Tibial artery (tissue), 4 donors: ENCODE measurements around the gene GGCX.

Source experiments
- DNase-seq, 2 donors: peaks; one replicate each; pipeline ENCODE4 v3.0.0-alpha.2; 2019
- H3K27ac ChIP-seq, 2 donors: fragments of 200-600 bp; sonication (generic) in 1 of 2; 1 replicate in 1 of 2; 2 replicates in 1 of 2; pipeline ENCODE4 v1.5.1; 2018 to 2019; ENCODE audit warnings: mild to moderate bottlenecking in 1 of 2
- H3K27me3 ChIP-seq, 2 donors: fragments of 200-600 bp; sonication (generic) in 1 of 2; one replicate each; pipeline versions ENCODE4 v1.5.1 to v1.6.0; 2016 to 2019
- H3K36me3 ChIP-seq, 3 donors: fragments of 200-600 bp; sonication (generic) in 2 of 3; one replicate each; pipeline ENCODE4 v1.5.1; 2016 to 2019; ENCODE audit warnings: mild to moderate bottlenecking in 2 of 3
- H3K4me1 ChIP-seq, 4 donors: fragments of 200-600 bp; sonication (generic) in 2 of 4; 1 replicate in 3 of 4; 2 replicates in 1 of 4; pipeline ENCODE4 v1.5.1; 2016 to 2019
- H3K4me3 ChIP-seq, 2 donors: fragments of 200-600 bp; sonication (generic) in 1 of 2; 1 replicate in 1 of 2; 2 replicates in 1 of 2; pipeline ENCODE4 v1.5.1; 2018 to 2019; ENCODE audit warnings: mild to moderate bottlenecking in 2 of 2
- H3K9me3 ChIP-seq, 3 donors: fragments of 200-600 bp; sonication (generic) in 1 of 3; one replicate each; pipeline ENCODE4 v1.5.1; 2016 to 2019
- CTCF ChIP-seq, 2 experiments: fragments of 200-600 bp in 1 of 2; fragments of 450-650 bp in 1 of 2; IDR thresholded peaks; one replicate each; pipeline ENCODE4 v1.5.1; 2017 to 2019; ENCODE audit warnings: antibody characterized with exemption in 2 of 2, mild to moderate bottlenecking in 1 of 2, moderate library complexity in 1 of 2
- intact Hi-C: fragments of 100-400 bp; cut with DNase I; formaldehyde crosslinking; loops from one replicate; pipeline ENCODE4 v1.15.0; 2023; ENCODE audit warnings: low total_unique reads

GGCX gene

DNA sequence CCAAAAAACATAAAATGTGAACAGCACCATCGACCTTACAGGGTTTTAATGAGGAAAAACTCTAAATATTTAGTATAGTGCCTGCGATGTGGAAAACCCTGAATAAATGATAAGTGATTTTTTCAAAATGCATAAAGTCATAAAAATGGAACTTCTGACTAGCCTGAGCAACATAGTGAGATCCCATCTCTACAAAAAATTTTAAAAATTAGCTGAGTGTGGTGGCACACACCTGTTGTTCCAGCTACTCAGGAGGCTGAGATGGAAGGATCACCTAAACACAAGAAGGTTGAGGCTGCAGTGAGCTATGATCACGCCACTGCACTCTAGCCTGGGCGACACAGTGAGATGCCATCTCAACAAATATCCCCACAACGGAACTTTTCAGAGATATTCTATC, 4.2 kb downstream of the GGCX start:
- Histone ChIP-seq H3K27ac (no peak overlapping the region), H3K36me3 (peaks cover 20 to 64% (median 44%) of the 10 kb centered on the region in 3 donors), H3K27me3 (no peaks in the 10 kb centered on the region), H3K9me3 (no peaks in the 10 kb centered on the region), H3K4me3 (no peak overlapping the region), H3K4me1 (peaks cover 0 to 23% (median 17%) of the 10 kb centered on the region in 4 donors)
- intact Hi-C loops: no loop called here
- no peak for TF ChIP-seq CTCF (IDR thresholded peaks at IDR 0.05)
- no peak for DNase-seq

DNA sequence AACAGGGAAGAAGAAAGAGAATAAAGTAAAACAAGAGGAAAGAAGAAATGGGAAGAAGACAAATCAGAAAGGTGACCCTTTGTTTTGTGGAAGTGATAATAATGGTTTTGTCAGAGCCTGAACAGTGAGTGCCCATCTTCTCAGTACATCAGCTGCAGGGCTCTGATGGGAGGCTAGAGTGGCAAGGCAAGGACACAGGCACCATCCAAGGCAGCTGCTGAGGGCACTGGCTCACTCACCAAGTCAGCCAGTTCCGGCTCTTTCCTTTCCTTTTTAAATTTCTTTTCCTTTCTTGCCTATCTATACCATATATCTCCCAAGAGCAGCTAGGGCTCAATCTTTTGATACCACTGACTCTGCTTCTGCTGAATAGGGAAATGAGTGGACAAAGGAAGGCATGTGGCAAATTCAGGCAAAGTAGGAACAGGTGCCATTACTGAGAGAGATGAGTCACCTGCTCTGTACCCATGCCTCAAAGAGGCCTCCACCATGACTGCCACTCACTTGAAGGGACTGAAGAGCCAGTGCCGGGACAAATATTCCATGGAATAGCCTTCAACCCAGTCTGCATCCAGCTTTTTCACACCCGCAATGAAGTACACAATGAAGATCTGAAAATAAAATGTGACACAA, 6.2 kb downstream of the GGCX start:
- Histone ChIP-seq H3K27ac (no peak overlapping the region), H3K27me3 (no peaks in the 10 kb centered on the region), H3K4me3 (no peak overlapping the region), H3K4me1 (peaks cover 0 to 15% (median 6%) of the 10 kb centered on the region in 4 donors), H3K9me3 (no peaks in the 10 kb centered on the region), H3K36me3 (peaks cover 36 to 82% (median 62%) of the 10 kb centered on the region in 3 donors)
- no peak for DNase-seq
- intact Hi-C loops: no loop called here
- no peak for TF ChIP-seq CTCF (IDR thresholded peaks at IDR 0.05)

- Histone ChIP-seq H3K27me3 (no peaks in the 10 kb centered on the region), H3K4me1 (no peaks in the 10 kb centered on the region), H3K36me3 (peaks cover 38 to 82% (median 69%) of the 10 kb centered on the region in 3 donors), H3K27ac (no peak overlapping the region), H3K4me3 (no peak overlapping the region), H3K9me3 (no peaks in the 10 kb centered on the region)
- no peak for DNase-seq
- intact Hi-C loops: loop anchor here (2.0 kb wide), 1 partner anchor 132 kb away; no protein-coding TSS in a partner anchor
- no peak for TF ChIP-seq CTCF (IDR thresholded peaks at IDR 0.05)
Observed at GRCh38 chr2:85553184-85553583, 8.1 kb downstream of the GGCX start.

- H3K36me3 ChIP-seq: peaks cover 41 to 72% (median 66%) of the 10 kb centered on the region in 3 donors
- intact Hi-C loops: loop anchor here (2.0 kb wide), 1 partner anchor 131 kb away; no protein-coding TSS in a partner anchor
- H3K4me1 ChIP-seq: no peaks in the 10 kb centered on the region
- TF ChIP-seq CTCF (IDR thresholded peaks at IDR 0.05): peak; percentile 86 to 95
- H3K27me3 ChIP-seq: no peaks in the 10 kb centered on the region
- H3K27ac ChIP-seq: peak overlapping the region in 1 of 2 donors; percentile 23
- H3K9me3 ChIP-seq: no peaks in the 10 kb centered on the region
- peak; percentile 87 to 88 for DNase-seq
- no peak overlapping the region for H3K4me3 ChIP-seq
Observed at GRCh38 chr2:85551698-85552678, 9.3 kb downstream of the GGCX start.

GRCh38 chr2:85550486-85550885, 10.8 kb downstream of the GGCX start:
- intact Hi-C loops: no loop called here
- Histone ChIP-seq H3K9me3 (no peaks in the 10 kb centered on the region), H3K27me3 (no peaks in the 10 kb centered on the region), H3K36me3 (peaks cover 52 to 79% (median 74%) of the 10 kb centered on the region in 3 donors), H3K4me3 (no peak overlapping the region), H3K27ac (peak overlapping the region in 1 of 2 donors; percentile 8), H3K4me1 (no peaks in the 10 kb centered on the region)
- TF ChIP-seq CTCF (IDR thresholded peaks at IDR 0.05): no peak
- peak in 1 of 2 donors; percentile 31 for DNase-seq
